Measurements from ENCODE around the gene ZAP70.
A peak's percentile ranks its signal among the peaks of the same experiment; 100 is the strongest.

The ZAP70 gene

GRCh38 chr2:97715951-97716694 lies 2.7 kb downstream of the ZAP70 start:
- DNase-seq (ENCODE audit: extremely low read depth in 1 of 2, low read depth in 1 of 2): no peak

DNA sequence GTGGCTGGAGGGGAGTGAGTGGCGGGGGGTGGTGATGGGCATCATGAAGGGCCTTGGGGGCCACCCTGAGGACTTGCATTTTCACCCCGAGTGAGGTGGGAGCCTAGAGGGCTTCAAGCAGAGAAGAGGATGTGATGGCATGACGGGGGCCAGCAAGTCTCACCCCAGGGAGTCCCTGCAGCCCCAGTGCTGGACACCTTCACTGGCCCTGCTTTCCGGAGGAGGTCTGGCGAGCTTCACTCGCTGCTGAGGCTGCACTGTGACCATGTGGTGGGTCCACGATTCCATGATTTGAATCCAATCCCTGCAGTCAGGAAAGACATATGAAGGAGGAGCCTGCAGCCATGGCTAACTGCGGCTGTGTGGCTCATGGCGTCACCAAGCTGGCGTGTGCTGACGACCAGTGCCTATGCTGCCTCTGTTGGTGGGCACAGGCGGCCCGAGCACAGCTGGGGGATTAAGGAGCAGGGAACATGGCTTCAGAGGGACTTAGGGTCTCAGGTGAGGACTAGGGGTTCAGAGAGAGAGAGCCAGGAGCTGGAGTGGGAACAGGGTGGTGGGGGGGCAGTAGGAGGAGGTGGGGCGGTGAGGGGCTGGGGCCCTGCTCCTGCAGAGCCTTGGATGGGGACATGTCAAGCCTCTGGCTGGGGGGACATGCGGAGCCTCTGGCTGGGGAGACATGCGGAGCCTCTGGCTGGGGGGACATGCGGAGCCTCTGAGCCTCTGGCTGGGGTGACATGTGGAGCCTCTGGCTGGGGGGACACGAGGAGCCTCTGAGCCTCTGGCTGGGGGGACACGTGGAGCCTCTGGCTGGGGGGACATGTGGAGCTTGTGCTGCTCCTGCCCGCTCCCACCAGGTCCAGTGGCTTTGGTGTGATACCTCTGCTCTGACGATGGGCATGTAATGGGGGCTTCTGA lies 3.6 kb downstream of the ZAP70 start:
- DNase-seq (ENCODE audit: extremely low read depth in 1 of 2, low read depth in 1 of 2): no peak

DNA sequence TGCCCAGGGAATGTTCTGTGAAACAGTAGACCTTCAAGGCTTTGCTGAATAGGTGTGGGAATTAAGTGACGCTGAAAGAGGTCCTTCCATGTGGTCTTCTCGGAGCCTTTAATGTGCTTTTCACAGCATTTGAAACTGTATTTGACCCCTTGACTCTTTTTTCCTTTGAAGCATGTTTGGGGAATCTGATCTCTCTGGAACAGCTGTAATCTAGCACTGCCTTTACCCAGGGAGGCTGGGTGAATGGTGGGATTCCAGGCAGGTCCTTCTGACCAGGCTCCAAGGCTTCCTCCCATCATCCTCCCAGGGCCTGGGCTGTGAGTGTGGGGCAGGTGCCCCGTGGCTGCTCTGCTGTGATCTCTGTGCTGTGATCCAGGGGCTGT lies 4.2 kb downstream of the ZAP70 start:
- no peak for DNase-seq (ENCODE audit: extremely low read depth in 1 of 2, low read depth in 1 of 2)

- DNase-seq (ENCODE audit: extremely low read depth in 1 of 2, low read depth in 1 of 2): peak in 1 of 2 donors; percentile 62
These were observed 4.9 kb downstream of the ZAP70 start for GRCh38 chr2:97718051-97718882.

- DNase-seq (ENCODE audit: extremely low read depth in 1 of 2, low read depth in 1 of 2): no peak
These were observed 5.6 kb downstream of the ZAP70 start for GRCh38 chr2:97718942-97719341.

- DNase-seq (ENCODE audit: extremely low read depth in 1 of 2, low read depth in 1 of 2): no peak
These were observed 6.2 kb downstream of the ZAP70 start for GRCh38 chr2:97719362-97720155.

DNA sequence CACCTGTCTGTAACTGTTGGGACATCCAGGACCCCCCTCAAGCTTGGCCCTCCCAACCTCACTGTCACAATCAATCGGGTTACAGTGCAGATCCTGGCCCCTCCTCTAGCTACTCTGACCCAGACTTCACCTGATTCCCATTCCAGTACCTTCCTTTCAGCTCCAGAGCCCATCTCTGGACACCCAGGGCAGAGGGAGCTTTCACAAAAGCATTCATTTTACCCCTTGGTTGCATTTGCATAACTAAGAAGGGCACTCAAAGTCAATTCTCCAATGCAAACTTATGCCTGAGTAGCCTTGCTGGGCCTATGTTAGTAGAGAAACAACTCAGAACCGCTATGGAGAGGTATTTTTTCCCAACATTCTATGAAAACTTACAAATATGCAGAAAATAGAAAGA lies 7.4 kb downstream of the ZAP70 start:
- no peak for DNase-seq (ENCODE audit: extremely low read depth in 1 of 2, low read depth in 1 of 2)

- no peak for DNase-seq (ENCODE audit: extremely low read depth in 1 of 2, low read depth in 1 of 2)
These were observed 8.9 kb downstream of the ZAP70 start for GRCh38 chr2:97722227-97722626.

DNA sequence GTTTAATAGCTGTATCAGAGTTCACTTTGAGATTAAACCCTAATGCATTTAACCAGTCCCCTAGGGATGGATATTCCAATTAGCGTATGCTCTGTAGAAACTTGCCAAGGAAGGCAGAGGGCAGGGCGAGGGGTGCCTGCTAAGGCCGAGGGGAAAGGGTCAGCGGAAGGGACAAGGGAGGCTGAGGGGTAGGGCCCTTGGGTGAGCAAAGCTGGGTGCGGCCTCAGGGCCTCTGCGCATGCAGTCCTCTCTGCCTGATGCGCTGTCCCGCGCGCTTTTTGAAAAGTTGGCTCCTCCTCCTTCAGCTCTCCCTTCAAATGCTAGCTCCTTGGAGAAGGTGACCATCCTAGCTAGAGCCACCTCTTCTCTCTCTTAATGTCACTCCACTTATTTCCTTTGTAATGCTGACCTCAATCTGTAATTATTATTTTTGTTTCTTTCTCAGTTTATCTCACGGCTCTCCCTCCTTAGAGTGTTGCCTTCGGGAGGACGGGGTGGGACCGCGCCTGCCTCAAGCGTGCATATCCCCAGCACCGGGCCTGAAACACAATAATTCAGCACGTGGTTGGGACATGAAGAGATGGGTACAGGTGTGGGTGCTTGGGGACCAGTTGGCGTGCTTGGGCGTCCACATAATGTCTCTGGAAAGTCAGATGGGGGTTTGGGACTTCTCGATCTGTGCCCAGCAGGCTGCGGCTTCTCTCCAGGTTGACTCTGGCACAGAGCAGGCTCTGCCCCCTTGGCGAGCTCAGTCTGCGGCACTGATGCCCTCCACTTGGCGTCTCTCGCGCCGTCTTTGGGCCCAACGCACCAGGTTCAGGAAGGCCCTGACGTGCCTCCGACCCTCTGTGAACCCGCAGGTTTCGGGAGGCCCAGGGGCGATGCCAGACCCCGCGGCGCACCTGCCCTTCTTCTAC lies 10.0 kb downstream of the ZAP70 start:
- DNase-seq (ENCODE audit: extremely low read depth in 1 of 2, low read depth in 1 of 2): no peak

DNA sequence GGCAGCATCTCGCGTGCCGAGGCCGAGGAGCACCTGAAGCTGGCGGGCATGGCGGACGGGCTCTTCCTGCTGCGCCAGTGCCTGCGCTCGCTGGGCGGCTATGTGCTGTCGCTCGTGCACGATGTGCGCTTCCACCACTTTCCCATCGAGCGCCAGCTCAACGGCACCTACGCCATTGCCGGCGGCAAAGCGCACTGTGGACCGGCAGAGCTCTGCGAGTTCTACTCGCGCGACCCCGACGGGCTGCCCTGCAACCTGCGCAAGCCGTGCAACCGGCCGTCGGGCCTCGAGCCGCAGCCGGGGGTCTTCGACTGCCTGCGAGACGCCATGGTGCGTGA lies 10.7 kb downstream of the ZAP70 start:
- no peak for DNase-seq (ENCODE audit: extremely low read depth in 1 of 2, low read depth in 1 of 2)

GRCh38 chr2:97724501-97724900 lies 11.1 kb downstream of the ZAP70 start:
- DNase-seq (ENCODE audit: extremely low read depth in 1 of 2, low read depth in 1 of 2): no peak

DNA sequence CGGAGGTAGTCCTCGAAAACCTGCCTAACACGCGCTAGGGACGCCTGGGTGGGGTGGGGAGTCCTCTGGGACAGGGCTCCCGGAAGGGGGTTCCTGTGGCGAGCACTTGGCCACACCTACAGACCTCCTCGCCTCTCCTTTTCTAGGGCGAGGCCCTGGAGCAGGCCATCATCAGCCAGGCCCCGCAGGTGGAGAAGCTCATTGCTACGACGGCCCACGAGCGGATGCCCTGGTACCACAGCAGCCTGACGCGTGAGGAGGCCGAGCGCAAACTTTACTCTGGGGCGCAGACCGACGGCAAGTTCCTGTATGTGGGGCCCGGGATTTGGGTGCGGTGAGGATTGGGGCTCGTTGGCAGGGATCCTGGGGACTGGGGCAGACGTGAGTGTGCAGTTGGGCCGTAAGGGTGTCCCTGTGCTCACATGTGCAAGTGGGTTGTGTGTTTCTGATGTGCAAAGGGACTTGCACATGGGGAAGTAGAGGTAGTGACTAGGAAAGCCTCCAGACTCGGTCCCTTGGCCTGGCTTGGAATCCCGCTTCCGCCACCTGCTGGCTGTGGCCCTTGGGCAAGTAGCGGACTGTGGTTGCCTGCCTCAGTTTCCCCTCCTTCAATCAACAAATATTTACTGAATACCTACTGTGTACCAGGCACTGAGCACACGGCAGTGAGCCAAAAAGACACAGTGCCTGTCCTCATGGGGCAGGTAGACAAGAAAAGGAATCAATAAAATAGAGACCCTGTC lies 11.7 kb downstream of the ZAP70 start:
- DNase-seq (ENCODE audit: extremely low read depth in 1 of 2, low read depth in 1 of 2): no peak

DNA sequence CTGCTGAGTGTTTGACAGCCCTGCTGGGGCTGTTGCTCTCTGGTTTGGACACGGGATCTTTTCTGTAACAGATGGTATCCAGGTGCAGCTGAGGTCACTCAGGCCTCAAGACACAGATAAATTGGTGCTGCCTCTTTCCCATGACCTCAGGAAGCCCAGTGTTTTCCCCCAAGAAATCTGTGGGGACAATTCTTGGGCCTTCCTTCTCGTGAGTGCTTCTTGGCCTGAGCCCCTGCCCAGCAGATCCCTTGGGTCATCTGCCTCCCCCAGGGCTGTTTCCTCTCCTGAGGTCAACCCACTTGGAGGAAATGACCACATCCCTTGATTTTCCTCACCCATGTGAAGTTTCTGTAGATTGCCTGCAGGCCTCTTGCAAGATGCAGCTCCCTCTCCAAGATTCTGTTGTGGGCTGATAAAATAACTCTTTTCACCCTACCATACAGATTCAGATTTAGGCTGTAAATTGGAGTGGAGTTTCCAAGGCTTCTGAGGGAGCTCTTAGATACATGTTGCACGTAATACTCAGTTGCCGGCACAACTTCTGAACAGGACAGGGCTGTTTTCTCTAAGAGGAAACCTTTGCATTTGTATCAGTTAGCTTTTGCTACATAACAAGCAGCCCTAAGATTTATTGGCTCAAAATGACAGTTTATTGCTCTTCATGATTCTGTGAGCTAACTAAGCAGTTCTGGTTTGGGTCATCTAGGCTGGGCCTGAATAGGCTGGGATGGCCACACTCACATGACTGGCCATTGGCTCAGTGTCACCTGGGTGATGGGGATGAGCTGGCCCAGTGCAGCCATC lies 13.1 kb downstream of the ZAP70 start:
- no peak for DNase-seq (ENCODE audit: extremely low read depth in 1 of 2, low read depth in 1 of 2)

DNA sequence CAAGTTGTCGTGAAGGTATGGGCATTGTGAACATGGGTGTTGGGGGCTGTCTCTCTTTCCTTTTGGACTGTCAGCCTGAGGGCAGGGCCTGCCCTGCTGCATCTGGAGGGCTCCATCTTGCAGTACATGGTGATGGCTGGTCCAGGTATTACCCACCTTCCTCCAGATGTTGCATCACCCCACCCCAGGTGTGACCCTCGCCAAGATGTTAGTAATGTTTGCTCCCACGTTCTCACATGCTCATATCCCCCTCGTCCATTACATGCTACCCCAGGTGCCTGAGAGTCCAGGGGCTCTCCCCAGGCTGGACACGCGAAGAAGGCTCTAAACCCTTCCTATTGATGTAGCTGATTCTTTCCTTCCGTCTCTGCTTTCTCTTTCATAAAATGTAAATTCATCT lies 13.9 kb downstream of the ZAP70 start:
- no peak for DNase-seq (ENCODE audit: extremely low read depth in 1 of 2, low read depth in 1 of 2)

- DNase-seq (ENCODE audit: extremely low read depth in 1 of 2, low read depth in 1 of 2): no peak
These were observed 14.8 kb downstream of the ZAP70 start for GRCh38 chr2:97728091-97728731.

- no peak for DNase-seq (ENCODE audit: extremely low read depth in 1 of 2, low read depth in 1 of 2)
These were observed 16.9 kb downstream of the ZAP70 start for GRCh38 chr2:97730245-97730644.

DNA sequence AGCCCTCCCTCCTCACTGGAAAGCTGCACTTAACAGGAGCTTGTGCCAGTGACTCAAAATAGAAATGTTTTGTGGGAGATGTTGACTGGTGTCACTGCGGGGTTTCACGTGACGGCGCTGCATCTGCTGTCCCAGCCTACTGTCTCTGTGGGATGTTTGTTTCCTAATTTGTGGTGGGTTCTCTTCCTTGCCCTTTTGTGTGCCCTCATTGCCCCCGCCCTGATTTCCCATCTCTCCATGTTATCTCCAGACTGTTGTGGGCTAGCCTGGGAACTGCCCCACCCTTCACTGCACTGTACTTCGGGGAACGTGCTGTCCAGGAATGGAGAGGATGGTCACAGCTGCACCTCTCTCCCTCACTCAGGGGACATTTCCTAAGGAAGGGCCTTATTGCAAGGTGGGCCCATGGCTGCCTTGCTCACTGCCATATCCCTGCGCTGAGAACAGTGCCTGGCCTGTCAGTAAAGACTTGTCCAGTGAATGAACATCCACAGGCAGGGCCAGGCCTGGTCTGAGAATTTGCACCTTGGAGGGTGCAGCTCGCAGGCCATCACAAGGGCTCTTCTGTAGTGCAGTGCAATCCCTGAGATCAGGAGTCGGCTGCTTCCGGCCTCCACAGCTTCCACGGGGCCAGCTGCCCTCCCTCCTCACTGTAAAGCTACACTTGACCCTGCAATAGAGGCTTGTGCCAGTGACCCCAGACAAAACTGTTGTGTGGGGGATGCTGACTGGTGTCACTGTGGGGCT lies 18.1 kb downstream of the ZAP70 start:
- no peak for DNase-seq (ENCODE audit: extremely low read depth in 1 of 2, low read depth in 1 of 2)

Measured in activated CD8-positive, alpha-beta memory T cell treated with anti-CD3 and anti-CD28 coated beads for 1 hour (primary cell).